HG03439 (cell line): Measurements from ENCODE around the gene ZNF200.
A peak's percentile ranks its signal among the peaks of the same experiment; 100 is the strongest.
"Not testable (repeated sequence)": the region's sequence is repeated elsewhere in the genome, so short reads cannot be mapped to it uniquely, and the experiment has no call there.

Experiments used
- ATAC-seq: cut with Tn5 transposase; IDR thresholded peaks from one replicate; pipeline ENCODE4 v1.9.1; 2021; ENCODE audit warnings: mild to moderate bottlenecking, moderate library complexity; ENCODE audit not compliant: unreplicated experiment

Gene ZNF200

DNA sequence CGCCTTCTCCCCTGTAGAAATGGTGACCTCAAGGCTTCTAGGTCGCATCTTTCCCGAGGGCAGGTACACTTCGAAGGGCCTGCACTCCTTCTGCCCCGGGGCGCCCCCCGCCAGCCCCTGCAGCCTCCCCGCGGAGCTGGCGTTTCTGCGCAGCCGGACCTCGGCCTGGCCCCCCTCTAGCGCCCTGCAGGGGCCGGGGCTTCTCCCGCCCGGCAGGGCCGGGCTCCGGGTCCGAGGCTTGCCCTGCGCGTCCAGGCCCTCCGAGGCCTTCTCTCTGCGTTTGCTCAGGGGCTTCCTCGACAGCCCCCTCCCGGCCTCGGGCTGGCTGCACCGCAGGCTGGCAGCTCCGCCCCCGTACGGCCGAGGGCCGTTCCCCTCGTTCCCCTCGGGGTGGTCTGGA, 19.4 kb upstream of the ZNF200 start:
- no peak for ATAC-seq

DNA sequence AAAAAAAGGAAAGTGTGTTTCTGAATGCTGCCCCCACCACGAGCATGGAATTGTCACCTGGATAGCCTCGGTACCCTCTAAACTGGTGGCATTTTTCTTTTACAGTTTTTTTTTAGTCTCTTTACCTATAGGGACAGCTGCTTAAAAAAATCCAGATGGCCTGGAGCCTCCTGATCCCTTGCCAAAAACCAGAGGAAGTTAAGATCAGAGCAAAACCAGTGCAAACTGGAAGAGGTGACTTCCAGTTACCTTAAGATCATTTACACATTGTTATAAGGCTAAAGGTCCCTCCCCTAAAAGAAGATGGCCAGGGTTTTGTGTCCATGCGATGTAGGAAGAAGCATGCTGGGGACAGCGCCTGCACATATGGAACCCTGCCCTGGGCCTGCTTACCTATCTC, 18.0 kb upstream of the ZNF200 start:
- no peak for ATAC-seq

DNA sequence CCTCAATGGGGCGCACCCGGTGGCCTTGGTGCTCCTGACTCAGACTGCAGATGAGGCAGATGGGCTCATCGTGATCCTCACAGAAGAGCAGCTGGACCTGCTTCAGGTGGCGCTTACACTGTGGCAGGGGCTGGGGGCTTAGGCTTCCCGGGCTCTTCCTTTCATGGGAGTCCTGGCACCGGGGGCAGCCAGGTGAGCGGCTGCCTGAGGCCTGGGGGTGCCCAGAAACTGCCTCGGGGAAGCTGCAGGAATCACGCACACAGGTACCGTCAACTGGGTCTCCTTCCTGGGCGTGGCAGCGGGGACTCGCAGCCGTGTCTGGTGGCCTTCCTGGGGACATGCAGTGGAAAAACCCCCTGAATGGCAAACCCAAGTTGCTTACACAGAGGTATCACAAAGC, 14.5 kb upstream of the ZNF200 start:
- no peak for ATAC-seq

GRCh38 chr16:3249020-3249419, 14.1 kb upstream of the ZNF200 start:
- ATAC-seq = no peak

- ATAC-seq = no peak
Observed at GRCh38 chr16:3248596-3248995, 13.6 kb upstream of the ZNF200 start.

DNA sequence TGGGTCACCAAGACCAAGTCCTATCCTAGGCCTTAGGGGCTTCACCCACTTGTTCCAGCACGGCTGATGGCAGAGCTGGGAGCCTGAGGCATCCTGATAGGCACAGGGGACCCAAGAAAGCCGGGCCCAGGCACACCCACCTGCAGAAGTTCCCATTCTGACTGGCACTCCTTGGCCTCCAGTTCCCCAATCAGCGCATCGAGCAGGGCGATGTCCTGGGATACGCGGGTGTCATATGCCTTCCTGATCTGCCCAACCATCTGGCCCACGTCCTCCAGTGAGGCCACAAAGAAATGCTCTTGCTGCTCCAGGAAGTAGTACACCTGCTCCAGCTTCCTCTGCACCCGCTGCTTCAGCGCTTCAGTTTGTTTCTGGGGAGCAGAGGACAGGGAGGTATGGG, 11.9 kb upstream of the ZNF200 start:
- no peak for ATAC-seq

GRCh38 chr16:3246002-3246401, 11.0 kb upstream of the ZNF200 start:
- no peak for ATAC-seq

DNA sequence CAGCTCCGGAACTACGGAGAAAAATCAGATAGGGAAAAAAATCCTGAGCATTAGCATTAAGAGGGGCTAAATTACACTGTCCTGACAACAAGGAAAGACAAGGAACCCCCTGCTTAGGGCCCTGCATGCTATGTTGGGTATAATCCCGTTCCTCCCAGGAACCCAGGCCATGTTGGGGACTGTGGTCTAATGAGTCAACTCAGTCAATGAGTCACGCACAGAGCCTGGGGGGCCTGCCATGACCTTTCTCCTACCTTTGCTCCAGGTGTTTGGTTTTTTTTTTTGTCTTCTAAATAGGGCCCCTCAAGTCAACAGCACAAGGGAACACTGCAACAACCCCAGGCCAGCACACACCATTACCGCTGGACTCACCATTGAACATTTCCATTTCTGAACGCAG, 8.9 kb upstream of the ZNF200 start:
- no peak for ATAC-seq

GRCh38 chr16:3242709-3243108, 7.8 kb upstream of the ZNF200 start:
- no peak for ATAC-seq

GRCh38 chr16:3241761-3242160, 6.8 kb upstream of the ZNF200 start:
- ATAC-seq = no peak

- no peak for ATAC-seq
Observed at GRCh38 chr16:3235856-3236669, 1.1 kb upstream of the ZNF200 start.

- peak; percentile 15 for ATAC-seq
Observed at GRCh38 chr16:3234543-3234856, 458 bp downstream of the ZNF200 start.

DNA sequence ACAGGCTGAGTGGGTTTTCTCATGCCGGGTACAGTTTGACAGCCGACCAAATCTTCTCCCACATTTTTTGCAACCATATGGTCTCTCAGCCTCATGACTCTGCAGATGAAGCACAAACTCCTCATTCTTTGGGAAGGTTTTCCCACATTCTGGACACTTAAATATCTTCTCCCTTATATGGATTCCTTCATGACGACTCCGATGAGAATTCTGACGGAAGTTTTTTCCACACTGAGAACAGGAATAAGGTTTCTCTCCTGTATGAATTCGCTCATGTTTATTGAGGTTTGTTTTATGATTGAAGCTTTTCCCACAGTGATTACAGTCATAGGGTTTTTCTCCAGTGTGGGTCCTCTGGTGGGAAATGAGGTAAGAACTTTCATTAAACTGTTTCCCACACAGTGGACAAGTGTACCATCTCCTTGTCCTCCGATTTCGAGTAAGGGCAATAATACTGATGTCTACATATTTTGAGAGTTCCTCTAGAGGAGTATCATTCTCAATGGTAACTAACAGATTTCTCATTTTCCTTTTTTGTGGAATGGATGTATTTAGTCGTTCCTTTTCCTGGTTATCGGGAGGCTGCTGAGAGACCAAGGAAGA, 10.9 kb downstream of the ZNF200 start:
- no peak for ATAC-seq

DNA sequence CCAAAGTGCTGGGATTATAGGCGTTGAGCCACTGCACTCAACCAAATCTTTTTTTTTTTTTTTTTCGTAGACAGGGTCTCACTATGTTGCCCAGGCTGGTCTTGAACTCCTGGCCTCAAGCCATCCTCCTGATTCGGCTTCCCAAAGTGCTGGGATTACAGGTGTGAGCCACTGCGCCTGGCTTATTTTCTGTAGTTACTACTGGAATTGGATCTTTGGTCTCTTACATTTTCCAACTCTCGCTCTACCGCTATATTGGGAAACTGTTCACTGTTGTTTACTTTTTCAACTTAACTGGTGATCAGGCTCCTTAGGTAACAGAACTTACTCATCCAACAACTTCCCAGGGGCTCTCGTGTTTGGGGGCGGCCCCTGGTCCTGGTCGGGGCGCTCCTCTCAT, 14.1 kb downstream of the ZNF200 start:
- ATAC-seq = no peak

DNA sequence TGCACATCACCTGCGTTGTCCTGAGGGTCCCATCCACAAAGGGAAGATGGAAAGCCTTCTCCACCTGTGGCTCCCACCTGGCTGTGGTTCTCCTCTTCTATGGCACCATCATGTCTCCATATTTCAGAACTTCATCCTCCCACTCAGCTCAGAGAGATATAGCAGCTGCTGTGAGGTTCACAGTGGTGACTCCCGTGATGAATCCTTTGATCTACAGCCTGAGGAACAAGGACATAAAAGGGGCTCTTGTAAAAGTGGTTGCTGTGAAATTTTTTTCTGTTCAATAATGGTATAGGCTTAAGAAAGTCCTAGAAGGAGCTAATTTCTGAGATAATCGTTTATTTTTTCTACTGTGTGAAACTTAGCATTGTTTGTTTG, 18.7 kb downstream of the ZNF200 start:
- no peak for ATAC-seq

- ATAC-seq = no peak
Observed at GRCh38 chr16:3215601-3216262, 19.2 kb downstream of the ZNF200 start.

- no peak for ATAC-seq
Observed at GRCh38 chr16:3214904-3215600, 19.9 kb downstream of the ZNF200 start.

DNA sequence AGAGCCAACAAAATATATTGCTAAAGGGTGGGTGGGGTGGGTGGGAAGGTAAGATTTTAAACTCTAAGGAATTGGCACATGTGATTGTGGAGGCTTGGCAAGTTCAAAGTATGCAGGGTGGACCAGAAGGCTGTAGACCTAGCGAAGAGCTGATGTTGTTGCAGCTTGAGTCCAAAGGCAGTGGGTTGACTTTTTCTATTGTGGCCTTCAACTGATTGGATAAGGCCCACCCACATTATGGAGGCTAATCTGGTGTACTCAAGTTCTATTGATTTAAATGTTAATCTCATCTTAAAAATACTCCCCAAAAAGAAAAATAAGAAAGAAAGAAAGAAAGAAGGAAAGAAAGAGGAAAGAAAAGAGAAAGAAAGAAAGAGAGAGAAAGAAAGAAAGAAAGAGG, 22.4 kb downstream of the ZNF200 start:
- ATAC-seq = no peak

GRCh38 chr16:3212006-3212405, 23.0 kb downstream of the ZNF200 start:
- ATAC-seq = no peak

- ATAC-seq = no peak
Observed at GRCh38 chr16:3207086-3207953, 27.6 kb downstream of the ZNF200 start.

- ATAC-seq = not testable (repeated sequence)
Observed at GRCh38 chr16:3205939-3206338, 29.0 kb downstream of the ZNF200 start.
